GM18505 (cell line): ENCODE results near the gene CDKN2B-AS1.

Source experiments
- ATAC-seq: cut with Tn5 transposase; IDR thresholded peaks from one replicate; pipeline ENCODE4 v1.9.1; 2021; ENCODE audit not compliant: unreplicated experiment
- POLR2A ChIP-seq: IDR thresholded peaks from 4 replicates; pipeline ENCODE4 v1.6.1; 2011; ENCODE audit warnings: borderline replicate concordance; ENCODE audit not compliant: insufficient read depth, insufficient read length; ENCODE audit errors: extremely low read depth

Gene CDKN2B-AS1

GRCh38 chr9:22124263-22125011 lies 129.8 kb downstream of the CDKN2B-AS1 start:
- ATAC-seq = no peak
- no peak for TF ChIP-seq POLR2A

GRCh38 chr9:22129133-22129532 lies 134.5 kb downstream of the CDKN2B-AS1 start:
- ATAC-seq = no peak
- no peak for TF ChIP-seq POLR2A

GRCh38 chr9:22129633-22130032 lies 135.0 kb downstream of the CDKN2B-AS1 start:
- no peak for ATAC-seq
- TF ChIP-seq POLR2A = no peak

GRCh38 chr9:22131817-22132216 lies 137.2 kb downstream of the CDKN2B-AS1 start:
- no peak for ATAC-seq

GRCh38 chr9:22134390-22134789 lies 139.8 kb downstream of the CDKN2B-AS1 start:
- ATAC-seq = no peak
- no peak for TF ChIP-seq POLR2A

More at GRCh38 chr9:22131817-22132216, 137.2 kb downstream of the CDKN2B-AS1 start:
- no peak for TF ChIP-seq POLR2A

- no peak for TF ChIP-seq POLR2A
- no peak for ATAC-seq
These were observed 142.0 kb downstream of the CDKN2B-AS1 start for GRCh38 chr9:22136461-22137096.

- no peak for TF ChIP-seq POLR2A
- ATAC-seq = no peak
These were observed 144.5 kb downstream of the CDKN2B-AS1 start for GRCh38 chr9:22138956-22139660.

- TF ChIP-seq POLR2A = no peak
- ATAC-seq = no peak
These were observed 147.3 kb downstream of the CDKN2B-AS1 start for GRCh38 chr9:22141908-22142307.

- no peak for TF ChIP-seq POLR2A
- no peak for ATAC-seq
These were observed 148.1 kb downstream of the CDKN2B-AS1 start for GRCh38 chr9:22142671-22143070.

GRCh38 chr9:22143799-22144625 lies 149.4 kb downstream of the CDKN2B-AS1 start:
- no peak for TF ChIP-seq POLR2A
- no peak for ATAC-seq

- TF ChIP-seq POLR2A = no peak
- ATAC-seq = no peak
These were observed 152.0 kb downstream of the CDKN2B-AS1 start for GRCh38 chr9:22146604-22147003.

- ATAC-seq = no peak
- TF ChIP-seq POLR2A = no peak
These were observed 153.4 kb downstream of the CDKN2B-AS1 start for GRCh38 chr9:22147813-22148527.
